Central memory CD4-positive, alpha-beta T cell (primary cell): ENCODE results near the gene SLC5A2.
A peak's percentile ranks its signal among the peaks of the same experiment; 100 is the strongest.
"Not testable (repeated sequence)": the region's sequence is repeated elsewhere in the genome, so short reads cannot be mapped to it uniquely, and the experiment has no call there.

Experiments used
- DNase-seq: peaks from one replicate; pipeline ENCODE4 v3.0.0; 2022

SLC5A2 gene

GRCh38 chr16:31499928-31500327 lies 17.0 kb downstream of the SLC5A2 start:
- DNase-seq: no peak

- DNase-seq: no peak
Observed at GRCh38 chr16:31501226-31501965, 18.5 kb downstream of the SLC5A2 start.

- DNase-seq: no peak
Observed at GRCh38 chr16:31501966-31502348, 19.0 kb downstream of the SLC5A2 start.

GRCh38 chr16:31502981-31503380 lies 20.1 kb downstream of the SLC5A2 start:
- no peak for DNase-seq

- not testable (repeated sequence) for DNase-seq
Observed at GRCh38 chr16:31503555-31503954, 20.6 kb downstream of the SLC5A2 start.

- DNase-seq: no peak
Observed at GRCh38 chr16:31504159-31504558, 21.2 kb downstream of the SLC5A2 start.

GRCh38 chr16:31505483-31505882 lies 22.6 kb downstream of the SLC5A2 start:
- no peak for DNase-seq

GRCh38 chr16:31507617-31507928 lies 24.6 kb downstream of the SLC5A2 start:
- no peak for DNase-seq

GRCh38 chr16:31507929-31508705 lies 25.2 kb downstream of the SLC5A2 start, which contains the start of gene RUSF1:
TSS of gene RUSF1 (minus strand) at chr16:31508391. CDS start at chr16:31508373, 18 bp downstream.
- peak; percentile 73 for DNase-seq

- DNase-seq: no peak
Observed at GRCh38 chr16:31508706-31509195, 25.8 kb downstream of the SLC5A2 start.

- DNase-seq: no peak
Observed at GRCh38 chr16:31513126-31513525, 30.2 kb downstream of the SLC5A2 start.

GRCh38 chr16:31513884-31514283 lies 31.0 kb downstream of the SLC5A2 start:
- no peak for DNase-seq

- DNase-seq: no peak
Observed at GRCh38 chr16:31517800-31518402, 35.0 kb downstream of the SLC5A2 start.

GRCh38 chr16:31519759-31520431 lies 37.0 kb downstream of the SLC5A2 start:
- DNase-seq: no peak

- DNase-seq: no peak
Observed at GRCh38 chr16:31521368-31521767, 38.4 kb downstream of the SLC5A2 start.

- DNase-seq: no peak
Observed at GRCh38 chr16:31522071-31522470, 39.1 kb downstream of the SLC5A2 start.

GRCh38 chr16:31523768-31524167 lies 40.8 kb downstream of the SLC5A2 start:
- DNase-seq: not testable (repeated sequence)

GRCh38 chr16:31525113-31525512 lies 42.2 kb downstream of the SLC5A2 start:
- DNase-seq: no peak

GRCh38 chr16:31527734-31528274 lies 44.9 kb downstream of the SLC5A2 start, which contains the start of gene AHSP:
TSS of gene AHSP (plus strand) at chr16:31527900. CDS start at chr16:31528140, 240 bp downstream.
- DNase-seq: no peak

GRCh38 chr16:31528523-31529107 lies 45.7 kb downstream of the SLC5A2 start:
- DNase-seq: no peak

GRCh38 chr16:31529108-31529936 lies 46.4 kb downstream of the SLC5A2 start:
- no peak for DNase-seq
